WTC11 (cell line): ENCODE measurements around the gene PARVB. TPM values are rescaled to one million over a fixed set of nuclear protein-coding genes. Genes with fewer than 3 reads are reported as not detected.

ENCODE experiments used
- ATAC-seq: fragments of 200-7000 bp; cut with Tn5 transposase; 2 replicates; pipeline ENCODE4 v1.10.0; 2021; ENCODE audit warnings: mild to moderate bottlenecking, moderate library complexity
- CTCF ChIA-PET: fragments of 300-600 bp; sonication (Branson Sonifier 250); formaldehyde crosslinking; loops from one replicate; lab custom pipeline; 2021; ENCODE audit warnings: antibody characterized with exemption; lab: Charles Lee
- POLR2A ChIA-PET: fragments of 350-600 bp; sonication (Branson Sonifier 250); formaldehyde crosslinking; loops from one replicate; lab custom pipeline; 2021; ENCODE audit warnings: antibody characterized with exemption; lab: Charles Lee
- DNase-seq: peaks from one replicate; pipeline ENCODE4 v3.0.0; 2021; ENCODE audit warnings: low spot score
- H3K27ac Mint-ChIP-seq: 2 replicates; pipeline ENCODE4 v1.8.0; 2021; ENCODE audit warnings: mixed read lengths
- H3K27me3 Mint-ChIP-seq: 2 replicates; pipeline ENCODE4 v1.8.0; 2021; ENCODE audit warnings: low read depth, mild to moderate bottlenecking, moderate library complexity, mixed read lengths
- H3K36me3 Mint-ChIP-seq: 2 replicates; pipeline ENCODE4 v1.8.0; 2021; ENCODE audit warnings: mixed read lengths
- H3K4me1 Mint-ChIP-seq: 2 replicates; pipeline ENCODE4 v1.8.0; 2022; ENCODE audit warnings: mixed read lengths
- H3K4me3 Mint-ChIP-seq: 2 replicates; pipeline ENCODE4 v1.8.0; 2021; ENCODE audit warnings: mild to moderate bottlenecking, moderate library complexity, mixed read lengths
- H3K9me3 Mint-ChIP-seq: 2 replicates; pipeline ENCODE4 v1.8.0; 2021; ENCODE audit warnings: mixed read lengths
- AFF4 ChIP-seq: sonication (generic); formaldehyde crosslinking; IDR thresholded peaks from 2 replicates; pipeline ENCODE4 v1.8.1; 2023; ENCODE audit warnings: mild to moderate bottlenecking, missing genetic modification reagents, borderline replicate concordance
- ATF3 ChIP-seq: sonication (generic); formaldehyde crosslinking; conservative IDR thresholded peaks from 2 replicates; pipeline ENCODE4 v1.8.1; 2022; ENCODE audit warnings: mild to moderate bottlenecking, missing genetic modification reagents
- CBFB ChIP-seq: sonication (generic); formaldehyde crosslinking; IDR thresholded peaks from 2 replicates; pipeline ENCODE4 v1.8.1; 2022; ENCODE audit warnings: mild to moderate bottlenecking, low read depth, missing genetic modification reagents
- CTCF ChIP-seq: fragments of 200-600 bp; IDR thresholded peaks from 2 replicates; pipeline ENCODE4 v1.8.0; 2022; ENCODE audit warnings: antibody characterized with exemption
- ELF4 ChIP-seq: sonication (generic); formaldehyde crosslinking; IDR thresholded peaks from 2 replicates; pipeline ENCODE4 v1.8.1; 2022; ENCODE audit warnings: low read depth, mild to moderate bottlenecking, moderate library complexity, missing genetic modification reagents
- ESRRA ChIP-seq: sonication (generic); formaldehyde crosslinking; IDR thresholded peaks from 2 replicates; pipeline ENCODE4 v1.8.1; 2022; ENCODE audit warnings: mild to moderate bottlenecking, missing genetic modification reagents, borderline replicate concordance
- FOXJ3 ChIP-seq: sonication (generic); formaldehyde crosslinking; IDR thresholded peaks from 2 replicates; pipeline ENCODE4 v1.9.0; 2021; ENCODE audit warnings: missing genetic modification reagents, mild to moderate bottlenecking, borderline replicate concordance
- FOXK1 ChIP-seq: sonication (generic); formaldehyde crosslinking; IDR thresholded peaks from 2 replicates; pipeline ENCODE4 v1.8.0; 2022; ENCODE audit warnings: mild to moderate bottlenecking, moderate library complexity, missing genetic modification reagents
- HMGA2 ChIP-seq: fragments of 250-450 bp; sonication (Bioruptor Pico); IDR thresholded peaks from 2 replicates; pipeline ENCODE4 v1.4.0; 2021; ENCODE audit warnings: mild to moderate bottlenecking, moderate library complexity
- MLX ChIP-seq: sonication (generic); formaldehyde crosslinking; IDR thresholded peaks from 2 replicates; pipeline ENCODE4 v1.8.1; 2023; ENCODE audit warnings: mild to moderate bottlenecking, missing genetic modification reagents, moderate library complexity
- NFATC4 ChIP-seq: fragments of 250-450 bp; sonication (Bioruptor Pico); IDR thresholded peaks from 2 replicates; pipeline ENCODE4 v1.9.0; 2021; ENCODE audit warnings: mild to moderate bottlenecking
- NFE2L1 ChIP-seq: sonication (generic); formaldehyde crosslinking; IDR thresholded peaks from 2 replicates; pipeline ENCODE4 v1.8.1; 2023; ENCODE audit warnings: missing genetic modification reagents
- NR1H2 ChIP-seq: sonication (generic); formaldehyde crosslinking; IDR thresholded peaks from 2 replicates; pipeline ENCODE4 v1.9.0; 2021; ENCODE audit warnings: mild to moderate bottlenecking, moderate library complexity, missing genetic modification reagents
- NR2C2 ChIP-seq: sonication (generic); formaldehyde crosslinking; IDR thresholded peaks from 2 replicates; pipeline ENCODE4 v1.8.0; 2022; ENCODE audit warnings: mild to moderate bottlenecking, missing genetic modification reagents
- PRRX2 ChIP-seq: fragments of 250-450 bp; sonication (Bioruptor Pico); IDR thresholded peaks from 2 replicates; pipeline ENCODE4 v1.8.0; 2021; ENCODE audit warnings: mild to moderate bottlenecking
- SMAD4 ChIP-seq: sonication (generic); formaldehyde crosslinking; IDR thresholded peaks from 2 replicates; pipeline ENCODE4 v1.8.0; 2022; ENCODE audit warnings: mild to moderate bottlenecking, missing genetic modification reagents
- SOX15 ChIP-seq: fragments of 250-450 bp; sonication (Bioruptor Pico); IDR thresholded peaks from 2 replicates; pipeline ENCODE4 v1.9.0; 2021; ENCODE audit warnings: mild to moderate bottlenecking
- TCF7 ChIP-seq: sonication (generic); formaldehyde crosslinking; IDR thresholded peaks from 2 replicates; pipeline ENCODE4 v1.8.0; 2022; ENCODE audit warnings: mild to moderate bottlenecking, low read depth, missing genetic modification reagents, moderate library complexity
- USF1 ChIP-seq: sonication (generic); formaldehyde crosslinking; IDR thresholded peaks from 2 replicates; pipeline ENCODE4 v1.8.0; 2022; ENCODE audit warnings: mild to moderate bottlenecking, missing genetic modification reagents
- ZNF219 ChIP-seq: sonication (generic); formaldehyde crosslinking; IDR thresholded peaks from 2 replicates; pipeline ENCODE4 v1.8.0; 2023; ENCODE audit warnings: missing genetic modification reagents, mild to moderate bottlenecking, borderline replicate concordance
- ZNF281 ChIP-seq: sonication (generic); formaldehyde crosslinking; IDR thresholded peaks from 2 replicates; pipeline ENCODE4 v1.8.0; 2023; ENCODE audit warnings: mild to moderate bottlenecking, missing genetic modification reagents
- ZNF317 ChIP-seq: sonication (generic); formaldehyde crosslinking; IDR thresholded peaks from 2 replicates; pipeline ENCODE4 v1.8.1; 2023; ENCODE audit warnings: low read depth, mild to moderate bottlenecking, moderate library complexity, missing genetic modification reagents, borderline replicate concordance
- ZNF671 ChIP-seq: fragments of 250-450 bp; sonication (Bioruptor Pico); IDR thresholded peaks from 2 replicates; pipeline ENCODE4 v1.8.0; 2021; ENCODE audit warnings: mild to moderate bottlenecking
- ZSCAN18 ChIP-seq: fragments of 250-450 bp; sonication (Bioruptor Pico); IDR thresholded peaks from 2 replicates; pipeline ENCODE4 v2.1.2; 2022; ENCODE audit warnings: mild to moderate bottlenecking, moderate library complexity
- total RNA-seq: library from RNA; stranded (reverse); gene quantifications from 3 replicates; pipeline ENCODE4 v1.2.3, GENCODE V29; 2021

The PARVB gene
- total RNA-seq, 1 experiment from 2014 or later: 3.3 TPM

- CTCF ChIA-PET: interaction anchor here (4.1 kb wide), 1 partner anchor 11 kb away, joined by 20 read pairs; no protein-coding TSS in a partner anchor
- DNase-seq (peak; percentile 66), ATAC-seq (peak; percentile 96)
- POLR2A ChIA-PET: no interaction called here
- peaks cover 7% of the 10 kb centered on the region for H3K9me3 Mint-ChIP-seq
- no peaks in the 10 kb centered on the region for H3K27me3 Mint-ChIP-seq
- TF ChIP-seq SMAD4 (CRISPR knock-in tag) (no peak), ZNF317 (CRISPR knock-in tag) (no peak), HMGA2 (CRISPR knock-in tag) (no peak), NR2C2 (CRISPR knock-in tag) (no peak), NFE2L1 (CRISPR knock-in tag) (no peak), TCF7 (no peak), ZSCAN18 (CRISPR knock-in tag) (no peak), PRRX2 (no peak), NR1H2 (CRISPR knock-in tag) (no peak), ZNF219 (CRISPR knock-in tag) (no peak), FOXJ3 (CRISPR knock-in tag) (no peak), ZNF281 (CRISPR knock-in tag) (no peak), ATF3 (no peak), USF1 (CRISPR knock-in tag) (no peak), NFATC4 (CRISPR knock-in tag) (no peak)
- H3K27ac Mint-ChIP-seq: no peak overlapping the region
- H3K36me3 Mint-ChIP-seq: peaks cover 22% of the 10 kb centered on the region
- no peak overlapping the region for H3K4me3 Mint-ChIP-seq
- H3K4me1 Mint-ChIP-seq: peaks cover 4% of the 10 kb centered on the region
Observed at GRCh38 chr22:44003405-44004103, 20.5 kb upstream of the PARVB start.

GRCh38 chr22:44004104-44004460, 20.0 kb upstream of the PARVB start:
- Mint-ChIP-seq H3K27me3 (no peaks in the 10 kb centered on the region), H3K36me3 (peaks cover 17% of the 10 kb centered on the region), H3K9me3 (peaks cover 7% of the 10 kb centered on the region), H3K4me1 (peaks cover 4% of the 10 kb centered on the region), H3K4me3 (no peak overlapping the region), H3K27ac (no peak overlapping the region; the same call in 1 of the 2 replicates)
- ChIA-PET CTCF (interaction anchor here (4.1 kb wide), 1 partner anchor 11 kb away, joined by 20 read pairs; no protein-coding TSS in a partner anchor), POLR2A (no interaction called here)
- no peak for ATAC-seq
- no peak for DNase-seq
- TF ChIP-seq FOXK1 (CRISPR knock-in tag) (no peak), ZNF671 (no peak), CTCF (no peak), MLX (CRISPR knock-in tag) (no peak), SOX15 (CRISPR knock-in tag) (no peak), AFF4 (CRISPR knock-in tag) (no peak), ELF4 (no peak), ESRRA (CRISPR knock-in tag) (no peak), USF1 (CRISPR knock-in tag) (no peak), CBFB (CRISPR knock-in tag) (no peak)
